ENCODE data around the gene ANKRD33. TPM values are rescaled to one million over a fixed set of nuclear protein-coding genes. Genes with fewer than 3 reads are reported as not detected.

Gene ANKRD33
- total RNA-seq, 1 experiment from 2014 or later = 0.81 TPM

- DNase-seq = no peak
- no peak overlapping the region for H3K4me3 Mint-ChIP-seq
- no CpG with 5 or more reads among the region's 8 CpGs for WGBS (ENCODE audit: extremely low coverage, insufficient read length, low lambda C conversion rate)
Observed at GRCh38 chr12:51874000-51874399, 13.9 kb upstream of the ANKRD33 start.

More at GRCh38 chr12:51874000-51874399, 13.9 kb upstream of the ANKRD33 start:
- Histone ChIP-seq H3K18ac (ENCODE audit: insufficient read length, low read depth, low read length) (no peak overlapping the region), H2BK5ac (ENCODE audit: insufficient read length, low read length) (no peak overlapping the region), H3T11ph (ENCODE audit: low read length) (no peak overlapping the region), H2BK20ac (ENCODE audit: low read depth, low read length, poor library complexity, severe bottlenecking) (no peak overlapping the region), H3K14ac (ENCODE audit: insufficient read depth, low read length) (no peak overlapping the region), H3K56ac (ENCODE audit: insufficient read length, low read depth, low read length) (no peak overlapping the region), H3K23ac (ENCODE audit: insufficient read length, low read depth, low read length) (no peak overlapping the region), H3K4me2 (ENCODE audit: insufficient read depth, insufficient read length, low read length) (no peak overlapping the region), H2BK12ac (ENCODE audit: insufficient read length, low read depth, low read length) (no peak overlapping the region), H2AK5ac (ENCODE audit: insufficient read length, low read length) (no peak overlapping the region), H2BK120ac (ENCODE audit: low read depth, low read length, poor library complexity, severe bottlenecking) (no peak overlapping the region), H4K20me1 (ENCODE audit: control insufficient read depth, insufficient read depth, insufficient read length) (no peaks in the 10 kb centered on the region), H3K79me1 (ENCODE audit: insufficient read depth, low read depth, low read length, poor library complexity, severe bottlenecking) (no peaks in the 10 kb centered on the region), H3K4me1 (ENCODE audit: insufficient read depth, low read length) (no peaks in the 10 kb centered on the region), H3K23me2 (ENCODE audit: insufficient read length, low read depth, low read length, poor library complexity, severe bottlenecking) (peaks cover 8% of the 10 kb centered on the region), H2AFZ (ENCODE audit: low read length) (no peak overlapping the region), H3K9me3 (ENCODE audit: control insufficient read depth, low read depth, low read length) (no peaks in the 10 kb centered on the region), H4K91ac (ENCODE audit: insufficient read length, low read depth, low read length) (no peak overlapping the region), H4K8ac (replicated peaks; ENCODE audit: insufficient read length, low read depth, low read length) (no peak overlapping the region), H2BK15ac (ENCODE audit: low read depth, low read length) (no peak overlapping the region), H3K9ac (ENCODE audit: extremely low read depth, insufficient read length, low read length) (no peak overlapping the region), H4K5ac (ENCODE audit: insufficient read length, low read depth, low read length) (no peak overlapping the region), H3K79me2 (ENCODE audit: insufficient read depth, low read length) (no peaks in the 10 kb centered on the region), H3K27me3 (ENCODE audit: insufficient read depth, low read length) (peaks cover 7% of the 10 kb centered on the region; the same call in 1 of the 2 replicates), H3K4ac (ENCODE audit: low read depth, low read length) (no peak overlapping the region), H3K27ac (ENCODE audit: insufficient read length, low read depth, low read length) (no peak overlapping the region)
- no peaks in the 10 kb centered on the region; a peak in 1 of 7 replicates for H3K36me3 Mint-ChIP-seq (ENCODE audit: insufficient read depth in 1 of 3, low read depth in 3 of 3)
- H3K4me1 Mint-ChIP-seq = peaks cover 35 to 50% of the 10 kb centered on the region in 2 experiments
- no peak overlapping the region for H3K27ac Mint-ChIP-seq
- TF ChIP-seq CTCF (conservative IDR thresholded peaks at IDR 0.05) = no peak
- no peaks in the 10 kb centered on the region; a peak in 1 of 5 replicates for H3K9me3 Mint-ChIP-seq
- peaks cover 31% of the 10 kb centered on the region for H3K27me3 Mint-ChIP-seq (ENCODE audit: low read depth)

Data from H9 (cell line).